ENCODE measurements around the gene F7.

Gene F7

DNA sequence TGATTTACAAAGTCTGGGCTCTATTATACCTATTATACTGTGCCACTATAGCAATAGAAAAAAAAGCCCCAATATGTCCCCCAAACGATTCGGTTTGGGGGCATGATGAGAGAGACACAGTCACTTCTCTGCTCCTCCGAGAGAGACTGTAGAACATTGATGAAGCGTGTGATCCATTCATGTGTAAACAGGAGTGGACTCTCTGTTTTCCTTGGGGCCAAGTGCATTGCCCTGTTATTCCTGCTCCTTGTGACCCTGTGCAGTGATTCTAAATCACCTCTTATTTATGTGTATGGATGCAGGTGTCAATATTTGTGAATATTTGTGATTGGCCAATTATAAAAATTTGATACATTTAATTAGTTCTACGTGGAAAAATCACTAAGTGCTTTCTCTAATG lies 34.0 kb downstream of the F7 start:
- H4K91ac ChIP-seq (ENCODE audit: low read length), result no peak overlapping the region
- no peak overlapping the region for H3K4me3 ChIP-seq (ENCODE audit: insufficient read depth in 1 of 2, low read depth in 1 of 2, low read length in 2 of 2)
- no peak overlapping the region for H3K4me2 ChIP-seq (ENCODE audit: low read length, poor library complexity, severe bottlenecking)
- H2BK5ac ChIP-seq (ENCODE audit: low read depth, low read length, poor library complexity, severe bottlenecking), result no peak overlapping the region
- peaks cover 0 to 12% of the 10 kb centered on the region in 2 experiments for H3K27me3 ChIP-seq (ENCODE audit: control insufficient read depth in 1 of 2, insufficient read depth in 1 of 2, low read length in 2 of 2)
- H3K27ac ChIP-seq (ENCODE audit: low read length, poor library complexity, severe bottlenecking), result no peak overlapping the region
- 78% methylated on average over 5 of the region's 5 CpGs for WGBS
- no peak overlapping the region for H2AFZ ChIP-seq (ENCODE audit: low read depth, low read length)
- H3K36me3 ChIP-seq (ENCODE audit: control insufficient read depth in 1 of 2, insufficient read depth in 2 of 2, low read depth in 1 of 2, low read length in 2 of 2), result peaks cover 0 to 15% of the 10 kb centered on the region in 2 experiments
- no peaks in the 10 kb centered on the region for H3K79me1 ChIP-seq (replicated peaks; ENCODE audit: low read length, poor library complexity, severe bottlenecking)
- H4K8ac ChIP-seq (ENCODE audit: low read length), result no peak overlapping the region
- no peak overlapping the region for H3K18ac ChIP-seq (ENCODE audit: low read depth in 1 of 2, low read length in 2 of 2)
- H3K14ac ChIP-seq (ENCODE audit: low read length in 2 of 2), result no peak overlapping the region
- H3K9me3 ChIP-seq (ENCODE audit: control insufficient read depth, low read length), result no peaks in the 10 kb centered on the region
- H2BK12ac ChIP-seq (ENCODE audit: low read length in 2 of 2), result no peak overlapping the region
- H2BK120ac ChIP-seq (ENCODE audit: low read depth, low read length), result no peak overlapping the region
- no peak overlapping the region for H3K9ac ChIP-seq (ENCODE audit: low read length)
- no peak overlapping the region for H2AK5ac ChIP-seq (ENCODE audit: low read length, severe bottlenecking)
- no peak for DNase-seq
- no peak overlapping the region for H3K23ac ChIP-seq (ENCODE audit: low read length in 2 of 2)
- H2BK15ac ChIP-seq (ENCODE audit: low read depth, poor library complexity, severe bottlenecking), result no peak overlapping the region
- no peaks in the 10 kb centered on the region for H3K4me1 ChIP-seq (ENCODE audit: control insufficient read depth, insufficient read depth, low read depth, low read length)
- H3K4ac ChIP-seq (ENCODE audit: low read depth in 1 of 2, low read length in 2 of 2), result no peak overlapping the region

DNA sequence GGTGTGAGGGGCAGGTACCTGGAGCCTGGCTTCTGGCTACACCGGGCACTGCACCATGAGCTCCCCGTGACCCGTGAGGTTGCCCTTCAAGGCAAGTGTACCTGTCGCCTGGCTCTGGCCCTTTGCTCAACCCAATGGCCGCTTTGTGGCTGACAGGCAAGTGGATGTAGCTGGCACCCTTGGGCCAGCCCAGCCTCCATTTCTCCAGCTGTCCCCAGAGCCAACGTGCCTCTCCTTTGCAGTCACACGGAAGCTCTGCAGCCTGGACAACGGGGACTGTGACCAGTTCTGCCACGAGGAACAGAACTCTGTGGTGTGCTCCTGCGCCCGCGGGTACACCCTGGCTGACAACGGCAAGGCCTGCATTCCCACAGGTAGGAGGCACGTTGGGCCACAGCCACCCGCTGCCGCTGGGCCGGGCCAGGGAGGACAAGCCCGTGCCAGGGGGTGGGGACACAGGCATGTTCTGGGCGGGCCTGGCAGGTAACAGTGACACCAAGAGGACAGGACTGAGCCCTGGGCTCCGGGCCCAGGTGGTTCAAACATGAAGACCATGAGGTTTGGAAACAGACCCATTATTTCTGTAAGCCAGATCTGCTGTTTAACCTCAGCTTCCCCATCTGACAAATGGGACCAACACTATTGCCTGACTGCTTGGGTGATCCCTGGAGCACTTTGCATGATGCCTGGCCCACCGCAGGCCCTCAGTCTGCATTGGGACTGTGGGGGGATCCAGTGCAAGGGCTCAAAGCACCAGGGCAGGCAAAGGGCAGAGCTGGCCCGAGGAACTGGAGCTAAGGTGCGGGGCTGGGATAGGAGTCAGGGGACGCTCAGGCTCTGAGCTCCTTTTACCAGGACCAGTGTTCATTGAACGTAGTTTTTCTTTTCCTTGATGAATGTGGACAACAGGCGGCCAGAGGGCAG lies 35.3 kb downstream of the F7 start:
- H3K9ac ChIP-seq (ENCODE audit: low read length), result no peak overlapping the region
- 93% methylated on average over 26 of the region's 26 CpGs for WGBS
- H2AK5ac ChIP-seq (ENCODE audit: low read length, severe bottlenecking), result no peak overlapping the region

DNA sequence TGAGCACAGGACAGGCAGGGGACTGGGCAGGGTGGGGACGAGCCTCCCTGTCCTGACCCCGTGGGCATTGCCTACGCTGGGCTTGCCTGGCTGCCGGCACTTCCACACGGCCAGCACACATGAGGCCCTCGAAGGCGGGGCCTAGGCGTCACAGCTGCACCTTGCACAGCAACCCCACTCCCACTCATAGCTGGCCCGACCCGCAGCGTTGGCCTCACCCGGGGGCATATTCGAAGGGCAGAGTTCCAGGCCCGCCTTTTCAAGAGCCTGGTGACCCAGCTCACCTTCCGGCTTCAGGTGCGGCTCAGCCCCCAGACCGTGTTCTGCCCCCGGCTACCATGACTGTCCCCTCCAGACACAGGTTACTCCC lies 36.0 kb downstream of the F7 start:
- Histone ChIP-seq H3K27ac (ENCODE audit: low read length, poor library complexity, severe bottlenecking) (no peak overlapping the region), H3K4ac (ENCODE audit: low read depth in 1 of 2, low read length in 2 of 2) (no peak overlapping the region), H3K23ac (ENCODE audit: low read length in 2 of 2) (no peak overlapping the region), H3K36me3 (ENCODE audit: control insufficient read depth in 1 of 2, insufficient read depth in 2 of 2, low read depth in 1 of 2, low read length in 2 of 2) (peaks cover 0 to 15% of the 10 kb centered on the region in 2 experiments), H3K18ac (ENCODE audit: low read depth in 1 of 2, low read length in 2 of 2) (no peak overlapping the region), H3K14ac (ENCODE audit: low read length in 2 of 2) (no peak overlapping the region), H2AFZ (ENCODE audit: low read depth, low read length) (no peak overlapping the region), H3K27me3 (ENCODE audit: control insufficient read depth in 1 of 2, insufficient read depth in 1 of 2, low read length in 2 of 2) (peaks cover 0 to 12% of the 10 kb centered on the region in 2 experiments), H3K79me1 (replicated peaks; ENCODE audit: low read length, poor library complexity, severe bottlenecking) (no peaks in the 10 kb centered on the region), H3K9ac (ENCODE audit: low read length) (no peak overlapping the region), H3K4me3 (ENCODE audit: insufficient read depth in 1 of 2, low read depth in 1 of 2, low read length in 2 of 2) (no peak overlapping the region), H3K9me3 (ENCODE audit: control insufficient read depth, low read length) (no peaks in the 10 kb centered on the region), H2BK120ac (ENCODE audit: low read depth, low read length) (no peak overlapping the region), H2BK5ac (ENCODE audit: low read depth, low read length, poor library complexity, severe bottlenecking) (no peak overlapping the region), H3K4me2 (ENCODE audit: low read length, poor library complexity, severe bottlenecking) (no peak overlapping the region), H2BK12ac (ENCODE audit: low read length in 2 of 2) (no peak overlapping the region), H2AK5ac (ENCODE audit: low read length, severe bottlenecking) (no peak overlapping the region), H4K91ac (ENCODE audit: low read length) (no peak overlapping the region), H4K8ac (ENCODE audit: low read length) (no peak overlapping the region), H2BK15ac (ENCODE audit: low read depth, poor library complexity, severe bottlenecking) (no peak overlapping the region), H3K4me1 (ENCODE audit: control insufficient read depth, insufficient read depth, low read depth, low read length) (no peaks in the 10 kb centered on the region)
- DNase-seq, result no peak
- 94% methylated on average over 18 of the region's 18 CpGs for WGBS

More for the DNA sequence above, 35.3 kb downstream of the F7 start:
- H2BK15ac ChIP-seq (ENCODE audit: low read depth, poor library complexity, severe bottlenecking), result no peak overlapping the region
- H3K27ac ChIP-seq (ENCODE audit: low read length, poor library complexity, severe bottlenecking), result no peak overlapping the region
- peaks cover 0 to 12% of the 10 kb centered on the region in 2 experiments for H3K27me3 ChIP-seq (ENCODE audit: control insufficient read depth in 1 of 2, insufficient read depth in 1 of 2, low read length in 2 of 2)
- no peak overlapping the region for H3K14ac ChIP-seq (ENCODE audit: low read length in 2 of 2)
- H3K4ac ChIP-seq (ENCODE audit: low read depth in 1 of 2, low read length in 2 of 2), result no peak overlapping the region
- H2BK120ac ChIP-seq (ENCODE audit: low read depth, low read length), result no peak overlapping the region
- H4K8ac ChIP-seq (ENCODE audit: low read length), result no peak overlapping the region
- H4K91ac ChIP-seq (ENCODE audit: low read length), result no peak overlapping the region
- H3K9me3 ChIP-seq (ENCODE audit: control insufficient read depth, low read length), result no peaks in the 10 kb centered on the region
- no peak overlapping the region for H3K18ac ChIP-seq (ENCODE audit: low read depth in 1 of 2, low read length in 2 of 2)
- peaks cover 0 to 15% of the 10 kb centered on the region in 2 experiments for H3K36me3 ChIP-seq (ENCODE audit: control insufficient read depth in 1 of 2, insufficient read depth in 2 of 2, low read depth in 1 of 2, low read length in 2 of 2)
- no peak for DNase-seq
- no peaks in the 10 kb centered on the region for H3K4me1 ChIP-seq (ENCODE audit: control insufficient read depth, insufficient read depth, low read depth, low read length)
- no peak overlapping the region for H3K4me3 ChIP-seq (ENCODE audit: insufficient read depth in 1 of 2, low read depth in 1 of 2, low read length in 2 of 2)
- H2BK12ac ChIP-seq (ENCODE audit: low read length in 2 of 2), result no peak overlapping the region
- no peaks in the 10 kb centered on the region for H3K79me1 ChIP-seq (replicated peaks; ENCODE audit: low read length, poor library complexity, severe bottlenecking)
- no peak overlapping the region for H3K23ac ChIP-seq (ENCODE audit: low read length in 2 of 2)
- no peak overlapping the region for H2BK5ac ChIP-seq (ENCODE audit: low read depth, low read length, poor library complexity, severe bottlenecking)
- no peak overlapping the region for H2AFZ ChIP-seq (ENCODE audit: low read depth, low read length)
- no peak overlapping the region for H3K4me2 ChIP-seq (ENCODE audit: low read length, poor library complexity, severe bottlenecking)

DNA sequence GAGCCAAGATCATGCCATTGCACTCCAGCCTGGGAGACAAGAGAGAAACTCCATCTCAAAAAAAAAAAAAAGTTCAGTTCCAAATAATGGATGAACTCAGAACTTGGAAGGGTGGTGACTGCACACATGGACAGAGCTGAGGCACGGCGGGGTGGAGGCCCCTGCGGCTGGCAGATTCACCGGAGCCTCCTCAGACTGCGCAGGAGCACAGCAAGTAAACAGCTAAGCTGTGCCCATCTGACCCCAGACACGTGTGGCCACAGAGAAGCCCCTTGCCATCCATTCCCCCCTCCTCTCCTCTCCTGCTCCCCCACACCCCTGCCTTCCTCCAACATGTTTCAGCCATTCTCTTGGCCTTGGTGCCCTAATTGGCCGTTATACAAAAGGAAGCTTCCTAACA lies 37.3 kb downstream of the F7 start:
- WGBS, result 91% methylated on average over 7 of the region's 7 CpGs
- no peak overlapping the region for H2BK5ac ChIP-seq (ENCODE audit: low read depth, low read length, poor library complexity, severe bottlenecking)

More for the DNA sequence above, 37.3 kb downstream of the F7 start:
- Histone ChIP-seq H2AFZ (ENCODE audit: low read depth, low read length) (no peak overlapping the region), H3K4ac (ENCODE audit: low read depth in 1 of 2, low read length in 2 of 2) (no peak overlapping the region), H3K4me1 (ENCODE audit: control insufficient read depth, insufficient read depth, low read depth, low read length) (no peaks in the 10 kb centered on the region), H2BK12ac (ENCODE audit: low read length in 2 of 2) (no peak overlapping the region), H4K8ac (ENCODE audit: low read length) (no peak overlapping the region), H3K9ac (ENCODE audit: low read length) (no peak overlapping the region), H3K23ac (ENCODE audit: low read length in 2 of 2) (no peak overlapping the region), H4K91ac (ENCODE audit: low read length) (no peak overlapping the region), H2AK5ac (ENCODE audit: low read length, severe bottlenecking) (no peak overlapping the region), H3K9me3 (ENCODE audit: control insufficient read depth, low read length) (no peaks in the 10 kb centered on the region), H3K27me3 (ENCODE audit: control insufficient read depth in 1 of 2, insufficient read depth in 1 of 2, low read length in 2 of 2) (peaks cover 5 to 7% of the 10 kb centered on the region in 2 experiments), H3K18ac (ENCODE audit: low read depth in 1 of 2, low read length in 2 of 2) (no peak overlapping the region), H3K4me3 (ENCODE audit: insufficient read depth in 1 of 2, low read depth in 1 of 2, low read length in 2 of 2) (no peak overlapping the region), H3K27ac (ENCODE audit: low read length, poor library complexity, severe bottlenecking) (no peak overlapping the region), H2BK120ac (ENCODE audit: low read depth, low read length) (no peak overlapping the region), H2BK15ac (ENCODE audit: low read depth, poor library complexity, severe bottlenecking) (no peak overlapping the region), H3K79me1 (replicated peaks; ENCODE audit: low read length, poor library complexity, severe bottlenecking) (no peaks in the 10 kb centered on the region), H3K36me3 (ENCODE audit: control insufficient read depth in 1 of 2, insufficient read depth in 2 of 2, low read depth in 1 of 2, low read length in 2 of 2) (peaks cover 0 to 15% of the 10 kb centered on the region in 2 experiments), H3K4me2 (ENCODE audit: low read length, poor library complexity, severe bottlenecking) (no peak overlapping the region), H3K14ac (ENCODE audit: low read length in 2 of 2) (no peak overlapping the region)
- no peak for DNase-seq

All from mesenchymal stem cell (in vitro differentiated cells and primary cell).